Measurements from ENCODE around the gene OR51L1.

OR51L1 gene

DNA sequence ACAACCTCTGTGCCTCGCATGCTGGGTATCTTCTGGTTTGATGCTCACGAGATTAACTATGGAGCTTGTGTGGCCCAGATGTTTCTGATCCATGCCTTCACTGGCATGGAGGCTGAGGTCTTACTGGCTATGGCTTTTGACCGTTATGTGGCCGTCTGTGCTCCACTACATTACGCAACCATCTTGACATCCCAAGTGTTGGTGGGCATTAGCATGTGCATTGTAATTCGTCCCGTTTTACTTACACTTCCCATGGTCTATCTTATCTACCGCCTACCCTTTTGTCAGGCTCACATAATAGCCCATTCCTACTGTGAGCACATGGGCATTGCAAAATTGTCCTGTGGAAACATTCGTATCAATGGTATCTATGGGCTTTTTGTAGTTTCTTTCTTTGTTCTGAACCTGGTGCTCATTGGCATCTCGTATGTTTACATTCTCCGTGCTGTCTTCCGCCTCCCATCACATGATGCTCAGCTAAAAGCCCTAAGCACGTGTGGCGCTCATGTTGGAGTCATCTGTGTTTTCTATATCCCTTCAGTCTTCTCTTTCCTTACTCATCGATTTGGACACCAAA, 52.2 kb downstream of the OR51L1 start:
- no peak for DNase-seq (ENCODE audit: low read depth in 2 of 2)
